GM12892 (cell line): ENCODE results near the gene TAAR2.

Experiments used
- POLR2A ChIP-seq: IDR thresholded peaks from 2 replicates; pipeline ENCODE4 v1.6.1; 2011; ENCODE audit warnings: low read depth, low read length, control low read depth
- POLR2AphosphoS5 ChIP-seq: IDR thresholded peaks from 2 replicates; pipeline ENCODE4 v1.6.1; 2011; ENCODE audit warnings: low read depth, low read length, control low read depth
- TAF1 ChIP-seq: IDR thresholded peaks from 2 replicates; pipeline ENCODE4 v1.6.1; 2011; ENCODE audit warnings: low read depth, mild to moderate bottlenecking, control low read depth, low read length, borderline replicate concordance

DNA sequence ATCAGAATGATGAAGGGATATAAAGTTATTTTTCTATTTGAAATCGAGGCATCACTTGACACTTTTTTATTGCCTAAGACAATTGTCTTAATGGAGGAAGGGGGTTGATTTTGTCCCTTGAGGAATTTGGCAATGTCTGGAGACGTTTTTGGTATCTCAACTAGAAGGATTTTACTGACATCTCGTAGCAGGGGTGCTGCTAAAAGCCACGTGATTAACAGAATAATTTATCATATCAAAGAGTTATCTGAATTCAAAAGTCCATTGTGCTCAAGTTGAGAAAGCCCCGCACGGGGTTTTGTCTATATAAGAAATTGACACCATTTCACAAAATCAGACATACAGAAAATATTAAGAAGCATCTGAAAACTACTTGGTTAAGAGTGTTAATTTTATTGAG lies 55.5 kb downstream of the TAAR2 start:
- TF ChIP-seq POLR2AphosphoS5, result no peak
- no peak for TF ChIP-seq POLR2A
- TF ChIP-seq TAF1, result no peak
